EH (cell line): ENCODE measurements around the gene SIK3.
A peak's percentile ranks its signal among the peaks of the same experiment; 100 is the strongest.

Source experiments
- DNase-seq: peaks from one replicate; pipeline ENCODE4 v3.0.0-alpha.2; 2015; ENCODE audit warnings: low read depth

SIK3 gene

GRCh38 chr11:116793772-116794097 lies 304.5 kb downstream of the SIK3 start:
- DNase-seq, result peak; percentile 35
